Heart left ventricle (tissue), 13 donors: ENCODE results near the gene DUSP1.

Experiments
- CTCF ChIP-seq, 12 donors: fragments of 200-600 bp; sonication (generic) in 4 of 12; IDR thresholded peaks; one replicate each; pipeline versions ENCODE4 v1.5.0 to v1.8.0; 2018 to 2022; ENCODE audit warnings: antibody characterized with exemption in 12 of 12, mild to moderate bottlenecking in 5 of 12
- POLR2A ChIP-seq, 2 donors: fragments of 450-650 bp; IDR thresholded peaks; one replicate each; pipeline ENCODE4 v1.6.1; 2017; ENCODE audit warnings: antibody characterized with exemption in 2 of 2, mild to moderate bottlenecking in 2 of 2, moderate library complexity in 2 of 2
- donor health status: ischemic (EF 13 %, LVEDD 7.1; RV severe dilation, severe dysfunction).
- donor health status: DM: no; HTN: yes; CAD: no.
- donor health status: DM: no; HTN: no; CAD: no.
- donor health status: ischemic (EF 25% LVEDD 6.9; RV normal size, moderate dysfunction).
- donor health status: ischemic (EF 25% LVEDD 5.7; RV mildly dilated, moderate dysfunction).
- donor health status: ischemic (EF 35%, LVEDD 5.7; RV mildly dilated, moderate dysfunction).
- donor health status: nonischemic (EF 11% LVEDD 7.7; RV severe dilation, severe dysfunction).
- donor health status: DM: yes; HTN: yes; CAD: no.
- donor health status: PGD.
- donor health status: ischemic (EF 29% LVEDD 5.4; RV normal size, mild dysfunction).
- donor health status: nonischemic (EF 23%, LVEDD 6.1; RV moderate dilation, normal function).

GRCh38 chr5:172786736-172787462 lies 15.9 kb upstream of the DUSP1 start:
- no peak for TF ChIP-seq CTCF (IDR thresholded peaks at IDR 0.05)
- no peak for TF ChIP-seq POLR2A (IDR thresholded peaks at IDR 0.05)
